Neural cell (in vitro differentiated cells): ENCODE measurements around the gene FAU. TPM values are rescaled to one million over a fixed set of nuclear protein-coding genes. Genes with fewer than 3 reads are reported as not detected.
A peak's percentile ranks its signal among the peaks of the same experiment; 100 is the strongest.

Source experiments
- H2AFZ ChIP-seq: fragments of 200-600, 300-800 bp; sonication (generic), shearing (Covaris generic); 2 replicates; pipeline ENCODE4 v1.6.0; 2014; ENCODE audit warnings: low read depth, mild to moderate bottlenecking, antibody characterized with exemption, low read length, moderate library complexity
- H3F3A ChIP-seq: fragments of 200-600 bp; shearing (Covaris generic); 2 replicates; pipeline ENCODE4 v1.6.1; 2016; ENCODE audit warnings: mild to moderate bottlenecking, moderate library complexity, mixed read lengths, antibody characterized with exemption, low read length; ENCODE audit not compliant: insufficient read depth, poor library complexity, severe bottlenecking
- H3K27ac ChIP-seq: fragments of 200-600, 300-800 bp; sonication (generic), shearing (Covaris generic); 2 replicates; pipeline ENCODE4 v1.5.1; 2014; ENCODE audit warnings: mild to moderate bottlenecking, low read length, moderate library complexity
- H3K27me3 ChIP-seq: fragments of 300-800, 200-600 bp; sonication (generic), shearing (Covaris generic); 2 replicates; pipeline ENCODE4 v1.6.0; 2014; ENCODE audit warnings: mild to moderate bottlenecking, low read depth, low read length, moderate library complexity; ENCODE audit not compliant: insufficient read depth
- H3K36me3 ChIP-seq: fragments of 300-800, 200-600 bp; sonication (generic), shearing (Covaris generic); 2 replicates; pipeline ENCODE4 v1.5.1; 2014; ENCODE audit warnings: mild to moderate bottlenecking, antibody characterized with exemption, low read length, moderate library complexity; ENCODE audit not compliant: insufficient read depth
- H3K4me2 ChIP-seq: fragments of 300-800, 200-600 bp; sonication (generic), shearing (Covaris generic); 2 replicates; pipeline ENCODE4 v1.6.0; 2014; ENCODE audit warnings: mild to moderate bottlenecking, low read length
- H3K4me3 ChIP-seq: fragments of 300-800, 200-600 bp; sonication (generic), shearing (Covaris generic); 2 replicates; pipeline ENCODE4 v1.5.1; 2014; ENCODE audit warnings: mild to moderate bottlenecking, low read length, moderate library complexity
- H3K79me2 ChIP-seq: fragments of 200-600 bp; shearing (Covaris generic); replicated peaks from 2 replicates; pipeline ENCODE4 v1.6.0; 2014; ENCODE audit warnings: mild to moderate bottlenecking, low read length, moderate library complexity; ENCODE audit not compliant: insufficient read depth
- H3K9ac ChIP-seq: fragments of 300-800, 200-600 bp; sonication (generic), shearing (Covaris generic); 2 replicates; pipeline ENCODE4 v1.6.1; 2016; ENCODE audit warnings: mild to moderate bottlenecking, low read length, mixed read lengths
- H3K9me2 ChIP-seq: fragments of 200-600 bp; shearing (Covaris generic); 2 replicates; pipeline ENCODE4 v1.6.1; 2016; ENCODE audit warnings: mild to moderate bottlenecking, low read length, mixed read lengths; ENCODE audit not compliant: insufficient read depth
- H3K9me3 ChIP-seq: fragments of 200-600, 300-800 bp; sonication (generic), shearing (Covaris generic); 2 replicates; pipeline ENCODE4 v1.6.1; 2016; ENCODE audit warnings: mild to moderate bottlenecking, mixed run types, low read length, moderate library complexity, mixed read lengths
- H4K20me1 ChIP-seq: fragments of 200-600 bp; shearing (Covaris generic); 2 replicates; pipeline ENCODE4 v1.6.1; 2016; ENCODE audit warnings: mild to moderate bottlenecking, mixed run types; ENCODE audit not compliant: insufficient read depth
- EP300 ChIP-seq: fragments of 450-650 bp; conservative IDR thresholded peaks from 2 replicates; pipeline ENCODE4 v1.6.1; 2014; ENCODE audit warnings: antibody characterized with exemption, mild to moderate bottlenecking, moderate library complexity; ENCODE audit not compliant: poor library complexity, severe bottlenecking
- EZH2 ChIP-seq: fragments of 200-600, 300-800 bp; shearing (Covaris generic), sonication (generic); IDR thresholded peaks from 2 replicates; pipeline ENCODE4 v1.6.1; 2014; ENCODE audit warnings: antibody characterized with exemption, low read length, borderline replicate concordance, mild to moderate bottlenecking; ENCODE audit not compliant: insufficient read depth, poor library complexity, severe bottlenecking
- MXI1 ChIP-seq: fragments of 450-650 bp; conservative IDR thresholded peaks from 2 replicates; pipeline ENCODE4 v1.6.1; 2014; ENCODE audit warnings: antibody characterized with exemption, mild to moderate bottlenecking; ENCODE audit not compliant: poor library complexity, severe bottlenecking
- POLR2AphosphoS5 ChIP-seq: IDR thresholded peaks from 2 replicates; pipeline ENCODE4 v1.6.1; 2012
- RAD21 ChIP-seq: fragments of 450-650 bp; conservative IDR thresholded peaks from 2 replicates; pipeline ENCODE4 v1.6.1; 2014; ENCODE audit warnings: antibody characterized with exemption, mild to moderate bottlenecking, moderate library complexity
- SMC3 ChIP-seq: fragments of 450-650 bp; conservative IDR thresholded peaks from 2 replicates; pipeline ENCODE4 v1.6.1; 2014; ENCODE audit warnings: antibody characterized with exemption, mild to moderate bottlenecking, moderate library complexity; ENCODE audit not compliant: poor library complexity
- TAF1 ChIP-seq: IDR thresholded peaks from 2 replicates; pipeline ENCODE4 v1.6.1; 2012; ENCODE audit warnings: low read depth
- polyA plus RNA-seq: library from polyadenylated mRNA; depleted of rRNA; stranded (reverse); fragments of >200 nt; gene quantifications from 2 replicates; pipeline ENCODE4 v1.2.3, GENCODE V29; 2014
- TF ChIP-seq, protein P1 (sequence below): fragments of 450-650 bp; IDR thresholded peaks from 2 replicates; pipeline ENCODE4 v1.5.1; 2014; ENCODE audit warnings: antibody characterized with exemption, mild to moderate bottlenecking, moderate library complexity; ENCODE audit not compliant: poor library complexity, severe bottlenecking
- TF ChIP-seq, protein P2 (sequence below): IDR thresholded peaks from 2 replicates; pipeline ENCODE4 v1.6.1; 2012; ENCODE audit warnings: borderline replicate concordance

The FAU gene
- polyA plus RNA-seq, 1 donor from 2014 or later: 420 TPM

DNA sequence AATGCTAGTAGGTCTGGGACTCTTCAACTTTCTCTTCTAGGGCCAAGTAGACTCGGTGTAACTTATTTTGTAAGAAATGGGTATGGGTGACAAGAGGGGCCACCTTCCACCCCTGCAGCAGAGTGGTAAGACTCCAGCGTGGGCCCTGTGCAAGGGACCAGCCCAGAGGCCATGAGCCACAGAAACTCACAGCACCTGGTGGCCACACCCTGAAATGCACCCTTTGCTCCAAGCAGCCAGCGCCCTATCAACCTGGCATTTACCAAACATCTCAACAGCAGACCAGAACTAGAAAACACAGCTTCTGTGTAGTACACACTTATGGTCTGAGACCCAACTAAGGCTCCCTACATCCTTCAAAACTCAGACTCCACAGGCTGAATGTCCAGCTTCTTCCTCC is 43.8 kb downstream of the FAU start:
- Histone ChIP-seq H3K79me2 (peaks cover 6% of the 10 kb centered on the region), H3K9me2 (no peaks in the 10 kb centered on the region), H3K4me2 (no peak overlapping the region), H3F3A (no peaks in the 10 kb centered on the region), H3K9ac (no peak overlapping the region), H3K9me3 (no peaks in the 10 kb centered on the region), H4K20me1 (no peaks in the 10 kb centered on the region), H3K27ac (no peak overlapping the region), H3K4me3 (no peak overlapping the region), H3K27me3 (no peaks in the 10 kb centered on the region), H3K36me3 (no peaks in the 10 kb centered on the region), H2AFZ (no peak overlapping the region)
- TF ChIP-seq SMC3: peak; percentile 34
- TF ChIP-seq, protein P1, sequence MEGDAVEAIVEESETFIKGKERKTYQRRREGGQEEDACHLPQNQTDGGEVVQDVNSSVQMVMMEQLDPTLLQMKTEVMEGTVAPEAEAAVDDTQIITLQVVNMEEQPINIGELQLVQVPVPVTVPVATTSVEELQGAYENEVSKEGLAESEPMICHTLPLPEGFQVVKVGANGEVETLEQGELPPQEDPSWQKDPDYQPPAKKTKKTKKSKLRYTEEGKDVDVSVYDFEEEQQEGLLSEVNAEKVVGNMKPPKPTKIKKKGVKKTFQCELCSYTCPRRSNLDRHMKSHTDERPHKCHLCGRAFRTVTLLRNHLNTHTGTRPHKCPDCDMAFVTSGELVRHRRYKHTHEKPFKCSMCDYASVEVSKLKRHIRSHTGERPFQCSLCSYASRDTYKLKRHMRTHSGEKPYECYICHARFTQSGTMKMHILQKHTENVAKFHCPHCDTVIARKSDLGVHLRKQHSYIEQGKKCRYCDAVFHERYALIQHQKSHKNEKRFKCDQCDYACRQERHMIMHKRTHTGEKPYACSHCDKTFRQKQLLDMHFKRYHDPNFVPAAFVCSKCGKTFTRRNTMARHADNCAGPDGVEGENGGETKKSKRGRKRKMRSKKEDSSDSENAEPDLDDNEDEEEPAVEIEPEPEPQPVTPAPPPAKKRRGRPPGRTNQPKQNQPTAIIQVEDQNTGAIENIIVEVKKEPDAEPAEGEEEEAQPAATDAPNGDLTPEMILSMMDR: peak; percentile 36
- TF ChIP-seq, protein P2, sequence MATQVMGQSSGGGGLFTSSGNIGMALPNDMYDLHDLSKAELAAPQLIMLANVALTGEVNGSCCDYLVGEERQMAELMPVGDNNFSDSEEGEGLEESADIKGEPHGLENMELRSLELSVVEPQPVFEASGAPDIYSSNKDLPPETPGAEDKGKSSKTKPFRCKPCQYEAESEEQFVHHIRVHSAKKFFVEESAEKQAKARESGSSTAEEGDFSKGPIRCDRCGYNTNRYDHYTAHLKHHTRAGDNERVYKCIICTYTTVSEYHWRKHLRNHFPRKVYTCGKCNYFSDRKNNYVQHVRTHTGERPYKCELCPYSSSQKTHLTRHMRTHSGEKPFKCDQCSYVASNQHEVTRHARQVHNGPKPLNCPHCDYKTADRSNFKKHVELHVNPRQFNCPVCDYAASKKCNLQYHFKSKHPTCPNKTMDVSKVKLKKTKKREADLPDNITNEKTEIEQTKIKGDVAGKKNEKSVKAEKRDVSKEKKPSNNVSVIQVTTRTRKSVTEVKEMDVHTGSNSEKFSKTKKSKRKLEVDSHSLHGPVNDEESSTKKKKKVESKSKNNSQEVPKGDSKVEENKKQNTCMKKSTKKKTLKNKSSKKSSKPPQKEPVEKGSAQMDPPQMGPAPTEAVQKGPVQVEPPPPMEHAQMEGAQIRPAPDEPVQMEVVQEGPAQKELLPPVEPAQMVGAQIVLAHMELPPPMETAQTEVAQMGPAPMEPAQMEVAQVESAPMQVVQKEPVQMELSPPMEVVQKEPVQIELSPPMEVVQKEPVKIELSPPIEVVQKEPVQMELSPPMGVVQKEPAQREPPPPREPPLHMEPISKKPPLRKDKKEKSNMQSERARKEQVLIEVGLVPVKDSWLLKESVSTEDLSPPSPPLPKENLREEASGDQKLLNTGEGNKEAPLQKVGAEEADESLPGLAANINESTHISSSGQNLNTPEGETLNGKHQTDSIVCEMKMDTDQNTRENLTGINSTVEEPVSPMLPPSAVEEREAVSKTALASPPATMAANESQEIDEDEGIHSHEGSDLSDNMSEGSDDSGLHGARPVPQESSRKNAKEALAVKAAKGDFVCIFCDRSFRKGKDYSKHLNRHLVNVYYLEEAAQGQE: no peak
- no peak for TF ChIP-seq RAD21
- TF ChIP-seq MXI1: no peak

DNA sequence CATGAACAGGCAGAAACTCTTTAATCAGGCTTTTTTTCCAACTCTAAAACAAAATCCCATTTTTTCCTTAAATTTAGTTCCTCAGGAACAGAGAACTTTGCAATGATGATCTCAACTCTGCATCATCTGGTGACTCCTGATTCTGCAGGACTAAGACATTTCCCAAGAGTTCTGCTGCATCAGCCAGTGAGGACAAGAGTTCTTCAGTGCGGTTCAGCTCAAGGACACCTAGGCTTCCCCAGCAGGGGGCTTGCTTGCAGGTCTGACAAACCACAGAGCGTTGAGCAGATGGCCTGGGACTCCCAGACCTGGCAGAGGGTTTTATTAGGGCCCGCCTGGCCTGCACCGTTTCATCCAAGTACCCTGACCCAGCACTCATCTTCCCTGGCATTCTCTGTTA is 44.5 kb downstream of the FAU start:
- Histone ChIP-seq H3K4me2 (no peak overlapping the region), H3F3A (no peaks in the 10 kb centered on the region), H3K36me3 (no peaks in the 10 kb centered on the region), H2AFZ (no peak overlapping the region), H3K4me3 (no peak overlapping the region), H3K27me3 (no peaks in the 10 kb centered on the region), H3K27ac (no peak overlapping the region), H3K9me2 (no peaks in the 10 kb centered on the region), H3K9ac (no peak overlapping the region), H3K79me2 (no peaks in the 10 kb centered on the region), H4K20me1 (no peaks in the 10 kb centered on the region), H3K9me3 (no peaks in the 10 kb centered on the region)
- no peak for TF ChIP-seq POLR2AphosphoS5
- TF ChIP-seq TAF1: no peak

DNA sequence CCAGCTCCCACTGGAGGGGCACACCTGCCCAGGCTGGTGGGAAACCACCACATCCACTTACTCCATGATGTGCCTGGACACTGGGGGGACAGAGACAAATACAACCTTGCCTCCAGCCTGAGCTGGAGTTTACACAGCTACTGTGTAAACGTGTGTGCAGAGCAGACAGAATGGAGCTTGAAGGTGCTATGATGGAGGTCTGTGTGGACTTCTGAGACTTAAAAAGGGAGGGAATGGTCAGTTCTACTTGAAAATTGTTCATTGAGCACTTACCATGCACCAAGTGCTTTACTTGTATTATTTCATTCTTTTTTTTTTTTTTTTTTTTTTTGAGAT is 49.3 kb downstream of the FAU start:
- Histone ChIP-seq H3K79me2 (no peaks in the 10 kb centered on the region), H2AFZ (no peak overlapping the region), H3K9ac (no peak overlapping the region), H3K4me2 (no peak overlapping the region), H3K9me3 (no peaks in the 10 kb centered on the region), H3F3A (no peaks in the 10 kb centered on the region), H3K36me3 (no peaks in the 10 kb centered on the region), H3K27me3 (no peaks in the 10 kb centered on the region), H3K27ac (no peak overlapping the region), H3K9me2 (no peaks in the 10 kb centered on the region), H4K20me1 (no peaks in the 10 kb centered on the region), H3K4me3 (no peak overlapping the region)
- no peak for TF ChIP-seq POLR2AphosphoS5
- TF ChIP-seq, protein P2: no peak
- TF ChIP-seq, protein P1: no peak
- no peak for TF ChIP-seq RAD21
- no peak for TF ChIP-seq MXI1
- TF ChIP-seq EP300: no peak
- TF ChIP-seq EZH2: no peak
- TF ChIP-seq TAF1: no peak
- no peak for TF ChIP-seq SMC3
